Liver (tissue), 3 donors: ENCODE results near the gene WNT5A.

ENCODE experiments used
- EGR1 ChIP-seq, 2 donors: IDR thresholded peaks; 2 replicates each; pipeline ENCODE4 v1.6.1; 2016 to 2018; ENCODE audit warnings: antibody characterized with exemption in 2 of 2, low read depth in 2 of 2
- HNF4G ChIP-seq: IDR thresholded peaks from 2 replicates; pipeline ENCODE4 v1.6.1; 2016; ENCODE audit warnings: antibody characterized with exemption
- MAX ChIP-seq: IDR thresholded peaks from 2 replicates; pipeline ENCODE4 v1.6.1; 2016; ENCODE audit warnings: antibody characterized with exemption
- RAD21 ChIP-seq, 2 donors: IDR thresholded peaks; 2 replicates each; pipeline ENCODE4 v1.6.1; 2016; ENCODE audit warnings: antibody characterized with exemption in 2 of 2, mild to moderate bottlenecking in 2 of 2
- REST ChIP-seq: IDR thresholded peaks from 2 replicates; pipeline ENCODE4 v1.6.1; 2016; ENCODE audit warnings: antibody characterized with exemption, mild to moderate bottlenecking
- SP1 ChIP-seq: IDR thresholded peaks from 2 replicates; pipeline ENCODE4 v1.6.1; 2018; ENCODE audit warnings: antibody characterized with exemption, mild to moderate bottlenecking
- YY1 ChIP-seq: IDR thresholded peaks from 2 replicates; pipeline ENCODE4 v1.6.1; 2016; ENCODE audit warnings: antibody characterized with exemption, mild to moderate bottlenecking
- TF ChIP-seq, protein P1 (sequence below): fragments of 150-350 bp; IDR thresholded peaks from 2 replicates; pipeline ENCODE4 v1.5.1; 2017; ENCODE audit warnings: improper control_type of control experiment, low read depth, low read length; ENCODE audit not compliant: missing input control
- TF ChIP-seq, protein P2 (sequence below): IDR thresholded peaks from 2 replicates; pipeline ENCODE4 v1.6.1; 2016; ENCODE audit warnings: antibody characterized with exemption
- donor health status: healthy.
- donor health status: healthy.

- TF ChIP-seq MAX (no peak), YY1 (no peak), EGR1 (IDR thresholded peaks at IDR 0.05; ENCODE audit: low read depth in 2 of 2) (no peak), RAD21 (IDR thresholded peaks at IDR 0.05) (no peak), SP1 (no peak), REST (no peak), HNF4G (no peak)
- TF ChIP-seq, protein P1, sequence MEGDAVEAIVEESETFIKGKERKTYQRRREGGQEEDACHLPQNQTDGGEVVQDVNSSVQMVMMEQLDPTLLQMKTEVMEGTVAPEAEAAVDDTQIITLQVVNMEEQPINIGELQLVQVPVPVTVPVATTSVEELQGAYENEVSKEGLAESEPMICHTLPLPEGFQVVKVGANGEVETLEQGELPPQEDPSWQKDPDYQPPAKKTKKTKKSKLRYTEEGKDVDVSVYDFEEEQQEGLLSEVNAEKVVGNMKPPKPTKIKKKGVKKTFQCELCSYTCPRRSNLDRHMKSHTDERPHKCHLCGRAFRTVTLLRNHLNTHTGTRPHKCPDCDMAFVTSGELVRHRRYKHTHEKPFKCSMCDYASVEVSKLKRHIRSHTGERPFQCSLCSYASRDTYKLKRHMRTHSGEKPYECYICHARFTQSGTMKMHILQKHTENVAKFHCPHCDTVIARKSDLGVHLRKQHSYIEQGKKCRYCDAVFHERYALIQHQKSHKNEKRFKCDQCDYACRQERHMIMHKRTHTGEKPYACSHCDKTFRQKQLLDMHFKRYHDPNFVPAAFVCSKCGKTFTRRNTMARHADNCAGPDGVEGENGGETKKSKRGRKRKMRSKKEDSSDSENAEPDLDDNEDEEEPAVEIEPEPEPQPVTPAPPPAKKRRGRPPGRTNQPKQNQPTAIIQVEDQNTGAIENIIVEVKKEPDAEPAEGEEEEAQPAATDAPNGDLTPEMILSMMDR: no peak
- TF ChIP-seq, protein P2, sequence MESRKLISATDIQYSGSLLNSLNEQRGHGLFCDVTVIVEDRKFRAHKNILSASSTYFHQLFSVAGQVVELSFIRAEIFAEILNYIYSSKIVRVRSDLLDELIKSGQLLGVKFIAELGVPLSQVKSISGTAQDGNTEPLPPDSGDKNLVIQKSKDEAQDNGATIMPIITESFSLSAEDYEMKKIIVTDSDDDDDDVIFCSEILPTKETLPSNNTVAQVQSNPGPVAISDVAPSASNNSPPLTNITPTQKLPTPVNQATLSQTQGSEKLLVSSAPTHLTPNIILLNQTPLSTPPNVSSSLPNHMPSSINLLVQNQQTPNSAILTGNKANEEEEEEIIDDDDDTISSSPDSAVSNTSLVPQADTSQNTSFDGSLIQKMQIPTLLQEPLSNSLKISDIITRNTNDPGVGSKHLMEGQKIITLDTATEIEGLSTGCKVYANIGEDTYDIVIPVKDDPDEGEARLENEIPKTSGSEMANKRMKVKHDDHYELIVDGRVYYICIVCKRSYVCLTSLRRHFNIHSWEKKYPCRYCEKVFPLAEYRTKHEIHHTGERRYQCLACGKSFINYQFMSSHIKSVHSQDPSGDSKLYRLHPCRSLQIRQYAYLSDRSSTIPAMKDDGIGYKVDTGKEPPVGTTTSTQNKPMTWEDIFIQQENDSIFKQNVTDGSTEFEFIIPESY: no peak
These were observed 40.3 kb downstream of the WNT5A start for GRCh38 chr3:55446850-55447249.
